Astrocyte of the cerebellum (primary cell): ENCODE results near the gene NCOR2.
"Not testable (repeated sequence)": the region's sequence is repeated elsewhere in the genome, so short reads cannot be mapped to it uniquely, and the experiment has no call there.

ENCODE experiments used
- DNase-seq: peaks from one replicate; pipeline ENCODE4 v3.0.0-alpha.2; 2011; ENCODE audit warnings: low read depth
- H3K4me3 ChIP-seq: 2 replicates; pipeline ENCODE4 v1.5.1; 2011; ENCODE audit warnings: mild to moderate bottlenecking, low read depth, low read length, moderate library complexity
- in situ Hi-C: cut with HindIII; loops from 2 replicates; pipeline ENCODE4 v1.10.0; 2017; ENCODE audit warnings: low sequenced_read_pairs
- TF ChIP-seq, protein P1 (sequence below): IDR thresholded peaks from 2 replicates; pipeline ENCODE4 v1.5.1; 2012; ENCODE audit warnings: low read length, low read depth, moderate library complexity, mild to moderate bottlenecking; ENCODE audit errors: missing control alignments

The NCOR2 gene

DNA sequence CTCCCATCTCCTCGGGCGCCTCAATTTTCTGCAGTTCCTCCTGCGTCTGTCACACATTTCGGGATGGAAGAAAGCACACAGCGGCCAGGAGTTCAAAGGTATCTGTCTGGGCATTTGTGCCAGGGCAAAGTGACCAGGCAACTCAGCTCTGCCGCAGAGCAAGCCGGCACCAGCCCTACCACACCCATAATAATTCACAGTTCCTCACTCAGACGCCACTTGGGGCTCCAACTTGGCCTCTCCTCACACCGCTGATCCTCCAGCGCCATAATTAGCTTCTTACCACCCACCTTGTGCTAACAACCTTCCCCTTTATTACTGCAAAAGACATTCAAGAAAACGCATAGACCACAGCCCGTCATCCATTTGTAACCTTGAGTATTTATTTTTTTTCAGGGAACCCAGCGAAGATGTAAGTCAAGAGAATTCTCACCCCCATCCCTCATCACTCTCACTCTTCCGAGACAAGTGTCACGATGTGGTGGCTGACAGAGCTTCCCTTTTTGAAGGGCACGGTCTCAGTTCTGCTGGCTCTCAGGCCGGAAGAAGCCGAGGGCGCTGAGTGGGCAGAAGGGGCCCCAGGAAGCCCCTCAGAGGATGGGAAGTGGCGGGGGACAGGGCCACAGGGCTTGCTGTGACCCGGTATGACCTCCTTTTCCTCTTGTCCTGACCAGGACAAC, 25.2 kb upstream of the NCOR2 start:
- DNase-seq = no peak
- H3K4me3 ChIP-seq = no peak overlapping the region
- TF ChIP-seq, protein P1, sequence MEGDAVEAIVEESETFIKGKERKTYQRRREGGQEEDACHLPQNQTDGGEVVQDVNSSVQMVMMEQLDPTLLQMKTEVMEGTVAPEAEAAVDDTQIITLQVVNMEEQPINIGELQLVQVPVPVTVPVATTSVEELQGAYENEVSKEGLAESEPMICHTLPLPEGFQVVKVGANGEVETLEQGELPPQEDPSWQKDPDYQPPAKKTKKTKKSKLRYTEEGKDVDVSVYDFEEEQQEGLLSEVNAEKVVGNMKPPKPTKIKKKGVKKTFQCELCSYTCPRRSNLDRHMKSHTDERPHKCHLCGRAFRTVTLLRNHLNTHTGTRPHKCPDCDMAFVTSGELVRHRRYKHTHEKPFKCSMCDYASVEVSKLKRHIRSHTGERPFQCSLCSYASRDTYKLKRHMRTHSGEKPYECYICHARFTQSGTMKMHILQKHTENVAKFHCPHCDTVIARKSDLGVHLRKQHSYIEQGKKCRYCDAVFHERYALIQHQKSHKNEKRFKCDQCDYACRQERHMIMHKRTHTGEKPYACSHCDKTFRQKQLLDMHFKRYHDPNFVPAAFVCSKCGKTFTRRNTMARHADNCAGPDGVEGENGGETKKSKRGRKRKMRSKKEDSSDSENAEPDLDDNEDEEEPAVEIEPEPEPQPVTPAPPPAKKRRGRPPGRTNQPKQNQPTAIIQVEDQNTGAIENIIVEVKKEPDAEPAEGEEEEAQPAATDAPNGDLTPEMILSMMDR = no peak
- in situ Hi-C loops = no loop called here

- TF ChIP-seq, protein P1 = no peak
- DNase-seq = peak; percentile 35
- no peak overlapping the region for H3K4me3 ChIP-seq
- in situ Hi-C loops = no loop called here
These were observed 24.6 kb upstream of the NCOR2 start for GRCh38 chr12:124592050-124592449.

GRCh38 chr12:124590447-124590846, 23.0 kb upstream of the NCOR2 start:
- TF ChIP-seq, protein P1 = no peak
- H3K4me3 ChIP-seq = no peak overlapping the region
- in situ Hi-C loops = no loop called here
- no peak for DNase-seq

- in situ Hi-C loops = no loop called here
- H3K4me3 ChIP-seq = no peak overlapping the region
- TF ChIP-seq, protein P1 = no peak
- no peak for DNase-seq
These were observed 21.4 kb upstream of the NCOR2 start for GRCh38 chr12:124588751-124589267.

- no peak overlapping the region for H3K4me3 ChIP-seq
- in situ Hi-C loops = no loop called here
- DNase-seq = no peak
- TF ChIP-seq, protein P1 = no peak
These were observed 20.7 kb upstream of the NCOR2 start for GRCh38 chr12:124588018-124588634.

GRCh38 chr12:124586756-124587155, 19.3 kb upstream of the NCOR2 start:
- DNase-seq = no peak
- no peak overlapping the region for H3K4me3 ChIP-seq
- in situ Hi-C loops = no loop called here
- TF ChIP-seq, protein P1 = no peak

DNA sequence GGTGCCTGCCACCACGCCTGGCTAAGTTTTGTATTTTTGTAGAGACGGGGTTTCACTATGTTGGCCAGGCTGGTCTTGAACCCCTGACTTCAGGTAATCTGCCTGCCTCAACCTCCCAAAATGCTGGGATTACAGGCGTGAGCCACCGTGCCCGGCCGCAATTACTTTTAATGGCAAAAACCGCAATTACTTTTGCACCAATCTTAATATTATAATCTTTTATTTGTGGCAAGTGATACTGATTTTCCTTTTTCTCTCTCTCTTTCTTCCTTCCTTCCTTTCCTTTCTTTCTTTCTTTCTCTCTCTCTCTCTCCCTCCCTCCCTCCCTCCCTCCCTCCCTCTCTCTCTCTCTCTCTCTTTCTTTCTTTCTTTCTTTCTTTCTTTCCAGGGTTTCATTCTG, 17.1 kb upstream of the NCOR2 start:
- DNase-seq, in situ Hi-C loops, H3K4me3 ChIP-seq: not testable (repeated sequence)
